IMR-90 (cell line): ENCODE data around the gene NT5DC3. TPM values are rescaled to one million over a fixed set of nuclear protein-coding genes. Genes with fewer than 3 reads are reported as not detected.

Experiments used
- ATAC-seq: fragments of 200-7000 bp; cut with Tn5 transposase; 2 replicates; pipeline ENCODE4 v1.9.1; 2020; ENCODE audit warnings: low read depth, mild to moderate bottlenecking, moderate library complexity
- BruUV-seq: library from RNA; stranded (reverse); fragments of 400-500 nt; replicated peaks from 2 replicates; lab custom pipeline; 2021; lab: Mats Ljungman, UMichigan
- CTCF ChIA-PET: fragments of 300-600 bp; formaldehyde crosslinking; extraction: SDS; loops from one replicate; lab custom pipeline; 2021; ENCODE audit warnings: antibody characterized with exemption; lab: Yijun Ruan, JAX
- POLR2A ChIA-PET: fragments of 300-600 bp; sonication (Branson Sonifier 250); formaldehyde crosslinking; loops from one replicate; lab custom pipeline; 2022; ENCODE audit warnings: antibody characterized with exemption; ENCODE audit not compliant: unreplicated experiment; lab: Charles Lee
- DNase-seq: peaks from one replicate; pipeline ENCODE4 v3.0.0; 2013
- H2AFZ ChIP-seq: replicated peaks from 2 replicates; pipeline ENCODE3; 2013; ENCODE audit warnings: low read length, mild to moderate bottlenecking; ENCODE audit not compliant: poor library complexity
- H2AK5ac ChIP-seq: 2 replicates; pipeline ENCODE4 v1.6.1; 2013; ENCODE audit warnings: low read depth, low read length, inconsistent platforms
- H2AK9ac ChIP-seq: replicated peaks from 2 replicates; pipeline ENCODE3; 2013; ENCODE audit warnings: mild to moderate bottlenecking, low read depth, low read length, moderate library complexity; ENCODE audit not compliant: poor library complexity
- H2BK120ac ChIP-seq: 2 replicates; pipeline ENCODE4 v1.6.1; 2013; ENCODE audit warnings: low read depth, low read length, inconsistent platforms
- H2BK15ac ChIP-seq: 3 replicates; pipeline ENCODE4 v1.6.1; 2013; ENCODE audit warnings: low read depth, low read length, inconsistent platforms
- H2BK20ac ChIP-seq: 2 replicates; pipeline ENCODE4 v1.6.1; 2013; ENCODE audit warnings: low read depth, mild to moderate bottlenecking, inconsistent platforms, low read length, moderate library complexity
- H2BK5ac ChIP-seq: 2 replicates; pipeline ENCODE4 v1.6.1; 2013; ENCODE audit warnings: mild to moderate bottlenecking, low read depth, low read length, inconsistent platforms; ENCODE audit not compliant: poor library complexity, severe bottlenecking
- H3K14ac ChIP-seq: replicated peaks from 2 replicates; pipeline ENCODE4 v1.6.1; 2013; ENCODE audit warnings: low read depth, low read length, inconsistent platforms
- H3K18ac ChIP-seq: 2 replicates; pipeline ENCODE4 v1.6.1; 2013; ENCODE audit warnings: low read depth, low read length, control low read depth
- H3K23ac ChIP-seq: 2 replicates; pipeline ENCODE4 v1.6.1; 2013; ENCODE audit warnings: low read depth, low read length, inconsistent platforms
- H3K27ac ChIP-seq: 2 replicates; pipeline ENCODE4 v1.5.1; 2013; ENCODE audit warnings: mild to moderate bottlenecking, control low read depth, low read length; ENCODE audit not compliant: insufficient read depth
- H3K27me3 ChIP-seq: 2 replicates; pipeline ENCODE4 v1.6.1; 2013; ENCODE audit warnings: low read length; ENCODE audit not compliant: control insufficient read depth, insufficient read depth
- H3K36me3 ChIP-seq: 2 replicates; pipeline ENCODE4 v1.6.1; 2013; ENCODE audit warnings: low read length, mixed read lengths; ENCODE audit not compliant: control insufficient read depth, insufficient read depth
- H3K4ac ChIP-seq: 2 replicates; pipeline ENCODE4 v1.6.1; 2013; ENCODE audit warnings: low read depth, low read length, inconsistent platforms
- H3K4me1 ChIP-seq: 2 replicates; pipeline ENCODE4 v1.6.1; 2013; ENCODE audit warnings: low read length, mixed read lengths; ENCODE audit not compliant: control insufficient read depth, insufficient read depth
- H3K4me2 ChIP-seq: 2 replicates; pipeline ENCODE4 v1.6.1; 2013; ENCODE audit warnings: low read depth, mild to moderate bottlenecking, control low read depth, low read length, moderate library complexity
- H3K4me3 ChIP-seq: 2 replicates; pipeline ENCODE4 v1.5.1; 2013; ENCODE audit warnings: low read depth, mild to moderate bottlenecking, control low read depth, low read length, moderate library complexity; ENCODE audit not compliant: insufficient read depth
- H3K56ac ChIP-seq: 2 replicates; pipeline ENCODE4 v1.6.1; 2013; ENCODE audit warnings: low read length, inconsistent platforms; ENCODE audit not compliant: insufficient read depth; ENCODE audit errors: extremely low read depth
- H3K79me1 ChIP-seq, 2 experiments: 2 replicates each; pipeline ENCODE4 v1.6.1; 2013; ENCODE audit warnings: low read length in 2 of 2, inconsistent platforms in 1 of 2, low read depth in 1 of 2
- H3K9ac ChIP-seq: 2 replicates; pipeline ENCODE4 v1.6.1; 2013; ENCODE audit warnings: low read depth, low read length, control low read depth
- H3K9me1 ChIP-seq: 2 replicates; pipeline ENCODE4 v1.6.1; 2013; ENCODE audit warnings: low read length, inconsistent platforms; ENCODE audit not compliant: insufficient read depth
- H3K9me3 ChIP-seq: 2 replicates; pipeline ENCODE4 v1.6.1; 2013; ENCODE audit warnings: low read length; ENCODE audit not compliant: control insufficient read depth, insufficient read depth
- H4K20me1 ChIP-seq: 2 replicates; pipeline ENCODE4 v1.6.1; 2013; ENCODE audit warnings: low read length, inconsistent platforms; ENCODE audit not compliant: insufficient read depth
- H4K5ac ChIP-seq: 2 replicates; pipeline ENCODE4 v1.6.1; 2013; ENCODE audit warnings: mild to moderate bottlenecking, low read depth, low read length, control low read depth
- H4K8ac ChIP-seq, 2 experiments: 2 replicates each; pipeline ENCODE4 v1.6.1; 2013; ENCODE audit warnings: low read depth in 2 of 2, low read length in 2 of 2, control low read depth in 1 of 2, inconsistent platforms in 1 of 2
- H4K91ac ChIP-seq: 2 replicates; pipeline ENCODE4 v1.6.1; 2013; ENCODE audit warnings: low read depth, low read length, inconsistent platforms; ENCODE audit not compliant: insufficient read depth
- FOS ChIP-seq: fragments of 150-350 bp; IDR thresholded peaks from 2 replicates; pipeline ENCODE4 v1.6.1; 2016; ENCODE audit warnings: low read depth, low read length
- NFE2L2 ChIP-seq: fragments of 150-350 bp; IDR thresholded peaks from 2 replicates; pipeline ENCODE4 v1.6.1; 2016; ENCODE audit warnings: low read depth, mild to moderate bottlenecking, low read length
- WGBS, 2 experiments: methylation state at CpG; one replicate each; pipeline versions ENCODE4 v1.1.5 to v1.1.7; 2013; ENCODE audit warnings: missing lambda C conversion rate in 2 of 2; ENCODE audit not compliant: insufficient read length in 1 of 2; ENCODE audit errors: extremely low coverage in 2 of 2; 5-methylcytosine and 5-hydroxymethylcytosine counted together
- dilution Hi-C: fragments of 300-500 bp; cut with HindIII; formaldehyde crosslinking; loops from one replicate; pipeline ENCODE4 v1.14.3; 2018; ENCODE audit warnings: low sequenced_read_pairs; ENCODE audit not compliant: unreplicated experiment
- in situ Hi-C: fragments of 300-500 bp; cut with MboI; formaldehyde crosslinking; loops from 3 replicates; pipeline ENCODE4 v1.14.3; 2019; ENCODE audit warnings: low sequenced_read_pairs, inconsistent platforms, mixed read lengths
- intact Hi-C: fragments of 100-400 bp; cut with micrococcal nuclease; formaldehyde crosslinking; loops from 2 replicates; pipeline ENCODE4 v1.10.0; 2022
- polyA plus RNA-seq, 3 experiments: library from polyadenylated mRNA; depleted of rRNA; stranded (reverse); fragments of >200 nt; gene quantifications; 2 replicates each; pipeline ENCODE4 v1.2.3, GENCODE V29; 2012; ENCODE audit warnings: low replicate concordance in 1 of 3
- total RNA-seq: library from RNA; depleted of rRNA; stranded (reverse); fragments of >200 nt; gene quantifications from 2 replicates; pipeline ENCODE4 v1.2.3, GENCODE V29; 2012

Gene NT5DC3
- total and polyA plus RNA-seq, 2 of the 4 experiments (the other 2 are of a cell fraction) = 7.3 to 17.6 TPM

GRCh38 chr12:103855036-103855712 is 14.1 kb upstream of the NT5DC3 start:
- Histone ChIP-seq H3K79me1 (no peaks in the 10 kb centered on the region), H4K8ac (peak overlapping the region in 1 of 2 experiments; percentile 60; a peak in 3 of 4 replicates), H3K4ac (peak overlapping the region; percentile 8; the same call in 1 of the 2 replicates), H2AFZ (peak overlapping the region; percentile 25), H2AK9ac (no peak overlapping the region), H2BK15ac (0 out of 3 replicates have a peak overlapping the region, but pooled peaks have one; percentile 29), H3K4me2 (peak overlapping the region; percentile 71; the same call in 1 of the 2 replicates), H4K20me1 (no peaks in the 10 kb centered on the region), H3K27ac (no peak overlapping the region), H4K91ac (0 out of 2 replicates have a peak overlapping the region, but pooled peaks have one; percentile 1), H2BK120ac (peak overlapping the region; percentile 46), H2BK5ac (peak overlapping the region; percentile 56), H2BK20ac (peak overlapping the region; percentile 65; the same call in 1 of the 2 replicates), H3K9ac (no peak overlapping the region), H3K9me3 (no peaks in the 10 kb centered on the region), H3K27me3 (no peaks in the 10 kb centered on the region), H2AK5ac (peak overlapping the region; percentile 51; the same call in 1 of the 2 replicates), H3K4me3 (no peak overlapping the region), H3K56ac (no peak overlapping the region), H3K4me1 (peaks cover 16% of the 10 kb centered on the region), H3K9me1 (peaks cover 22% of the 10 kb centered on the region), H3K14ac (0 out of 2 replicates have a peak overlapping the region, but pooled peaks have one; percentile 2), H3K36me3 (no peaks in the 10 kb centered on the region), H4K5ac (no peak overlapping the region), H3K23ac (no peak overlapping the region), H3K18ac (peak overlapping the region; percentile 14; the same call in 1 of the 2 replicates)
- BruUV-seq = no TSS peak
- DNase-seq (peak; percentile 85), ATAC-seq (no peak)
- ChIA-PET POLR2A (no interaction called here), CTCF (interaction anchor here (1.0 kb wide), 1 partner anchor 14 kb away, joined by 3 read pairs; no protein-coding TSS in a partner anchor)
- intact Hi-C loops = no loop called here
- dilution Hi-C loops = no loop called here
- WGBS, 2 experiments = 100% methylated on average over 1 of the region's 8 CpGs; no CpG with 5 or more reads in 1 of the 2 experiments
- TF ChIP-seq NFE2L2 (no peak), FOS (peak; percentile 5; the same call in 1 of the 2 replicates)
- in situ Hi-C loops = no loop called here
